Calu3 (cell line): ENCODE data around the gene MSI2. TPM values are rescaled to one million over a fixed set of nuclear protein-coding genes. Genes with fewer than 3 reads are reported as not detected.

Experiments used
- BruUV-seq: library from RNA; stranded (reverse); fragments of 400-500 nt; replicated peaks from 2 replicates; lab custom pipeline; 2021; lab: Mats Ljungman, UMichigan
- CTCF ChIA-PET: fragments of 300-600 bp; sonication (Branson Sonifier 250); formaldehyde crosslinking; loops from one replicate; lab custom pipeline; 2022; ENCODE audit warnings: antibody characterized with exemption; lab: Charles Lee
- DNase-seq: peaks from one replicate; pipeline ENCODE4 v3.0.0; 2022
- H3K27ac Mint-ChIP-seq: one replicate; pipeline ENCODE4 v1.8.0; 2022; ENCODE audit warnings: mixed read lengths; ENCODE audit not compliant: unreplicated experiment
- H3K27me3 Mint-ChIP-seq: one replicate; pipeline ENCODE4 v1.8.0; 2022; ENCODE audit warnings: mixed read lengths; ENCODE audit not compliant: unreplicated experiment
- H3K36me3 Mint-ChIP-seq: one replicate; pipeline ENCODE4 v1.8.0; 2022; ENCODE audit warnings: mild to moderate bottlenecking, moderate library complexity, mixed read lengths; ENCODE audit not compliant: insufficient read depth, unreplicated experiment
- H3K4me1 Mint-ChIP-seq: one replicate; pipeline ENCODE4 v1.8.0; 2022; ENCODE audit warnings: mild to moderate bottlenecking, low read depth, mixed read lengths; ENCODE audit not compliant: unreplicated experiment
- H3K4me3 Mint-ChIP-seq: one replicate; pipeline ENCODE4 v1.8.0; 2022; ENCODE audit warnings: mild to moderate bottlenecking, low read depth, moderate library complexity, mixed read lengths; ENCODE audit not compliant: unreplicated experiment
- H3K9me3 Mint-ChIP-seq: one replicate; pipeline ENCODE4 v1.8.0; 2022; ENCODE audit warnings: low read depth, mixed read lengths; ENCODE audit not compliant: unreplicated experiment
- CTCF ChIP-seq: fragments of 200-600 bp; IDR thresholded peaks from one replicate; pipeline ENCODE4 v1.8.0; 2022; ENCODE audit warnings: antibody characterized with exemption; ENCODE audit not compliant: unreplicated experiment
- intact Hi-C: fragments of 100-400 bp; cut with micrococcal nuclease; formaldehyde crosslinking; loops from one replicate; pipeline ENCODE4 v1.10.0; 2022; ENCODE audit not compliant: unreplicated experiment
- total RNA-seq: library from RNA; stranded (reverse); gene quantifications from 2 replicates; pipeline ENCODE4 v1.2.3, GENCODE V29; 2022

Gene MSI2
- total RNA-seq, 1 experiment from 2014 or later = 66.4 TPM

GRCh38 chr17:57675427-57676387 lies 419.4 kb downstream of the MSI2 start:
- intact Hi-C loops = loop anchor here (10.0 kb wide), 1 partner anchor 431 kb away; no protein-coding TSS in a partner anchor
- no peaks in the 10 kb centered on the region for H3K27me3 Mint-ChIP-seq
- no TSS peak for BruUV-seq
- no peak overlapping the region for H3K4me3 Mint-ChIP-seq
- DNase-seq = no peak
- no peak for TF ChIP-seq CTCF
- H3K36me3 Mint-ChIP-seq = peaks cover 10% of the 10 kb centered on the region
- no peak overlapping the region for H3K27ac Mint-ChIP-seq
- H3K9me3 Mint-ChIP-seq = no peaks in the 10 kb centered on the region
- H3K4me1 Mint-ChIP-seq = no peaks in the 10 kb centered on the region
- CTCF ChIA-PET = no interaction called here

GRCh38 chr17:57676543-57676942 lies 420.2 kb downstream of the MSI2 start:
- Mint-ChIP-seq H3K4me3 (no peak overlapping the region), H3K27me3 (no peaks in the 10 kb centered on the region), H3K9me3 (no peaks in the 10 kb centered on the region), H3K36me3 (peaks cover 10% of the 10 kb centered on the region), H3K27ac (no peak overlapping the region), H3K4me1 (no peaks in the 10 kb centered on the region)
- intact Hi-C loops = loop anchor here (10.0 kb wide), 1 partner anchor 432 kb away; no protein-coding TSS in a partner anchor
- CTCF ChIA-PET = no interaction called here
- DNase-seq = no peak
- TF ChIP-seq CTCF = no peak
- BruUV-seq = no TSS peak

- Mint-ChIP-seq H3K4me1 (no peaks in the 10 kb centered on the region), H3K4me3 (no peak overlapping the region), H3K36me3 (peaks cover 10% of the 10 kb centered on the region), H3K9me3 (no peaks in the 10 kb centered on the region), H3K27ac (no peak overlapping the region), H3K27me3 (no peaks in the 10 kb centered on the region)
- TF ChIP-seq CTCF = no peak
- CTCF ChIA-PET = interaction anchor here (0.6 to 1.0 kb wide), 2 partner anchors 120 to 174 kb away, joined by 4 to 9 read pairs; no protein-coding TSS in a partner anchor
- BruUV-seq = no TSS peak
- intact Hi-C loops = loop anchor here (10.0 kb wide), 1 partner anchor 432 kb away; no protein-coding TSS in a partner anchor
- no peak for DNase-seq
Measured at GRCh38 chr17:57677301-57677700, 421.0 kb downstream of the MSI2 start.

GRCh38 chr17:57677858-57678257 lies 421.5 kb downstream of the MSI2 start:
- CTCF ChIA-PET = interaction anchor here (0.5 to 1.0 kb wide), 2 partner anchors 173 to 496 kb away, joined by 3 to 4 read pairs; no protein-coding TSS in a partner anchor
- no peak overlapping the region for H3K27ac Mint-ChIP-seq
- H3K27me3 Mint-ChIP-seq = no peaks in the 10 kb centered on the region
- H3K4me1 Mint-ChIP-seq = no peaks in the 10 kb centered on the region
- peaks cover 10% of the 10 kb centered on the region for H3K36me3 Mint-ChIP-seq
- TF ChIP-seq CTCF = no peak
- intact Hi-C loops = loop anchor here (10.0 kb wide), 1 partner anchor 433 kb away; no protein-coding TSS in a partner anchor
- H3K9me3 Mint-ChIP-seq = no peaks in the 10 kb centered on the region
- BruUV-seq = no TSS peak
- DNase-seq = no peak
- H3K4me3 Mint-ChIP-seq = no peak overlapping the region
